CD4-positive, CD25-positive, alpha-beta regulatory T cell (primary cell): ENCODE measurements around the gene ZNF609. TPM values are rescaled to one million over a fixed set of nuclear protein-coding genes. Genes with fewer than 3 reads are reported as not detected.

Source experiments
- ATAC-seq, 2 donors: fragments of 150-1000 bp; cut with Tn5 transposase; one replicate each; pipeline ENCODE4 v1.10.0; 2021; ENCODE audit warnings: low read depth in 2 of 2, moderate number of reproducible peaks in 2 of 2, moderate library complexity in 1 of 2
- DNase-seq, 3 donors: peaks; one replicate each; pipeline versions ENCODE4 v3.0.0 to v3.0.0-alpha.2; 2012 to 2022; ENCODE audit warnings: mixed read lengths in 1 of 3
- H3K27ac ChIP-seq: one replicate; pipeline ENCODE4 v1.7.0; 2013; ENCODE audit warnings: mild to moderate bottlenecking, low read length; ENCODE audit not compliant: insufficient read depth, poor library complexity, severe bottlenecking
- H3K27me3 ChIP-seq: one replicate; pipeline ENCODE4 v1.7.0; 2013; ENCODE audit warnings: low read length; ENCODE audit not compliant: control insufficient read depth, insufficient read depth
- H3K36me3 ChIP-seq: one replicate; pipeline ENCODE4 v1.7.0; 2013; ENCODE audit warnings: mild to moderate bottlenecking, low read length, moderate library complexity; ENCODE audit not compliant: control insufficient read depth, insufficient read depth
- H3K4me1 ChIP-seq: 2 replicates; pipeline ENCODE4 v1.7.0; 2013; ENCODE audit warnings: mild to moderate bottlenecking, low read length; ENCODE audit not compliant: insufficient read depth, control insufficient read depth, poor library complexity, severe bottlenecking
- H3K4me3 ChIP-seq: one replicate; pipeline ENCODE4 v1.7.0; 2013; ENCODE audit warnings: low read depth, mild to moderate bottlenecking, low read length, moderate library complexity
- H3K9me3 ChIP-seq, 2 experiments: 1 replicate in 1 of 2; 2 replicates in 1 of 2; pipeline ENCODE4 v1.7.0; 2013; ENCODE audit warnings: low read length in 2 of 2, mild to moderate bottlenecking in 1 of 2, moderate library complexity in 1 of 2; ENCODE audit not compliant: control insufficient read depth in 2 of 2
- H3K27ac Mint-ChIP-seq, 3 donors: one replicate each; pipeline ENCODE4 v1.8.0; 2020 to 2022; ENCODE audit warnings: mild to moderate bottlenecking in 3 of 3, mixed read lengths in 3 of 3, moderate library complexity in 2 of 3
- H3K27me3 Mint-ChIP-seq: one replicate; pipeline ENCODE4 v1.8.0; 2022; ENCODE audit warnings: mild to moderate bottlenecking, mixed read lengths
- H3K36me3 Mint-ChIP-seq: one replicate; pipeline ENCODE4 v1.8.0; 2020; ENCODE audit warnings: mixed read lengths
- H3K4me1 Mint-ChIP-seq, 4 donors: one replicate each; pipeline ENCODE4 v1.8.0; 2020 to 2022; ENCODE audit warnings: mixed read lengths in 4 of 4, mild to moderate bottlenecking in 1 of 4
- H3K4me3 Mint-ChIP-seq, 4 donors: one replicate each; pipeline ENCODE4 v1.8.0; 2020 to 2022; ENCODE audit warnings: mild to moderate bottlenecking in 4 of 4, mixed read lengths in 4 of 4, moderate library complexity in 3 of 4
- H3K9me3 Mint-ChIP-seq, 7 donors: one replicate each; pipeline ENCODE4 v1.8.0; 2020 to 2022; ENCODE audit warnings: mixed read lengths in 7 of 7, mild to moderate bottlenecking in 3 of 7, moderate library complexity in 2 of 7
- polyA plus RNA-seq, 4 donors: library from polyadenylated mRNA; unstranded; fragments of 300-500 nt; fragmentation: Illumina TruSeq; gene quantifications; one replicate each; pipeline ENCODE4 v1.2.3, GENCODE V29; 2021
- total RNA-seq: library from RNA; stranded (reverse); gene quantifications from one replicate; pipeline ENCODE4 v1.2.3, GENCODE V29; 2022

ZNF609 gene
- total and polyA plus RNA-seq, 5 donors from 2014 or later = 0.64 to 39.0 (median 2.0) TPM

DNA sequence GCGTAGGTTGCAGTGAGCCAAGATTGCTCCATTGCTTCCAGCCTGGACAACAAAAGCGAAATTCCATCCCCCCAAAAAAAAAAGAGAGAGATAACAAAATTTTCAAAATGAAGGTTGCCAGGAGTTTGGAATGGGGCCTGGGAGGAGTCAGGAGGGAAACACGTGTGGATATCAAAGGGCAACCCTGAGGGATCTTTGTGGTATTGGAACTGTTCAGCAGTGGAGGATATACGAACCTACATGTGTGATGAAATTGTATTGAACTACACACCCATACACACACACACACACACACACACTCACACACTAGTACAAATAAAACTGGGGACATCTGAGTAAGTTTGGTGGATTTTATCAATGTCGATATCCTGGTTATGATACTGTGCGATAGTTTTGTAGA is 253.2 kb downstream of the ZNF609 start:
- Histone ChIP-seq H3K4me1 (no peaks in the 10 kb centered on the region), H3K4me3 (no peak overlapping the region), H3K27ac (no peak overlapping the region), H3K9me3 (no peaks in the 10 kb centered on the region), H3K27me3 (no peaks in the 10 kb centered on the region), H3K36me3 (no peaks in the 10 kb centered on the region)
- H3K9me3 Mint-ChIP-seq = no peaks in the 10 kb centered on the region
- DNase-seq (no peak), ATAC-seq (no peak)
- no peaks in the 10 kb centered on the region for H3K27me3 Mint-ChIP-seq
- peaks cover 0 to 20% (median under 1%) of the 10 kb centered on the region in 4 donors for H3K4me1 Mint-ChIP-seq
- no peaks in the 10 kb centered on the region for H3K36me3 Mint-ChIP-seq
- no peak overlapping the region for H3K4me3 Mint-ChIP-seq
- H3K27ac Mint-ChIP-seq = no peak overlapping the region

DNA sequence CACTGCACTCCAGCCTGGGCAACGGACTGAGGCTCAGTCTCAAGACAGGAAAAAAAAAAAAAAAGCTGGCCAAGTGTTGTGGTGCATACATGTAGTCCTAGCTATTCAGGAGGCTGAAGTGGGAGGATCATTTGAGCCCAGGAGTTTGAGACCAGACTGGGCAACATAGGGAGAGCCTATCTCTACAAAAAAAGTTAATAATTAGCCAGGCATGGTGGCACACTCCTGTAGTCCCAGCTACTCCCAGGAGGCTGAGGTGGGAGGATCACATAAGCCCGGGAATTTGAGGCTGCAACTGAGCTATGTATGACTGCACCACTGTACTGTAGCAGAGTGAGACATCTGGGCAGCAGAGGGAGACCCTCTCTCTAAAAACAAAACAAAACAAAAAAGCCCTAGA is 256.1 kb downstream of the ZNF609 start:
- Histone ChIP-seq H3K9me3 (no peaks in the 10 kb centered on the region), H3K27me3 (no peaks in the 10 kb centered on the region), H3K36me3 (no peaks in the 10 kb centered on the region), H3K27ac (no peak overlapping the region), H3K4me1 (no peaks in the 10 kb centered on the region), H3K4me3 (no peak overlapping the region)
- H3K27me3 Mint-ChIP-seq = no peaks in the 10 kb centered on the region
- H3K27ac Mint-ChIP-seq = no peak overlapping the region
- ATAC-seq (no peak), DNase-seq (no peak)
- H3K9me3 Mint-ChIP-seq = no peaks in the 10 kb centered on the region
- H3K4me1 Mint-ChIP-seq = peaks cover 0 to 29% (median under 1%) of the 10 kb centered on the region in 4 donors
- no peaks in the 10 kb centered on the region for H3K36me3 Mint-ChIP-seq
- H3K4me3 Mint-ChIP-seq = peak overlapping the region in 1 of 4 donors; percentile 41

DNA sequence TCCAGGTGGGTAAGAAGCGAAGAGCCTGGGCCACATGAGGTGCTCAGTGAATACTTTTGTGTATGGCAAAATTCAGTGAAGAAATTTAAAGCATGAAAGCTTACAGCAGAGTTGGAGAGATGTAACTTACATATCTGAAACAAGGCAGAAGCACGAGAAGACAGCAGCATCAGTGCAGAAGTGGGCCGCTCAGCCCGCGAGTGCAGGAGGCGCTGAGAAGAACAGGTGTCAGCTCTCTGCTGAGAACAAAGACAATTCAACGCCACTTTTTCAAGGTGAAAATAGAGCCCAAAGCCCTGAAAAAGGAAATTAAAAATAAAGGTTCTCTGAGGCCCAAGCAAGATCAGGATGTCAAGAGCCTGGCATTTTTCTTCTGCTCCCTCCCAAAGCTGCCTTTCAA is 256.8 kb downstream of the ZNF609 start:
- H3K27me3 Mint-ChIP-seq = no peaks in the 10 kb centered on the region
- H3K9me3 Mint-ChIP-seq = no peaks in the 10 kb centered on the region
- Histone ChIP-seq H3K36me3 (no peaks in the 10 kb centered on the region), H3K27me3 (no peaks in the 10 kb centered on the region), H3K4me1 (no peaks in the 10 kb centered on the region), H3K9me3 (no peaks in the 10 kb centered on the region), H3K4me3 (no peak overlapping the region), H3K27ac (no peak overlapping the region)
- ATAC-seq = no peak
- H3K36me3 Mint-ChIP-seq = no peaks in the 10 kb centered on the region
- peak overlapping the region in 1 of 4 donors; percentile 74 for H3K4me3 Mint-ChIP-seq
- peak overlapping the region in 2 of 3 donors; percentile 39 to 68 for H3K27ac Mint-ChIP-seq
- DNase-seq = no peak
- H3K4me1 Mint-ChIP-seq = peaks cover 0 to 29% (median under 1%) of the 10 kb centered on the region in 4 donors

DNA sequence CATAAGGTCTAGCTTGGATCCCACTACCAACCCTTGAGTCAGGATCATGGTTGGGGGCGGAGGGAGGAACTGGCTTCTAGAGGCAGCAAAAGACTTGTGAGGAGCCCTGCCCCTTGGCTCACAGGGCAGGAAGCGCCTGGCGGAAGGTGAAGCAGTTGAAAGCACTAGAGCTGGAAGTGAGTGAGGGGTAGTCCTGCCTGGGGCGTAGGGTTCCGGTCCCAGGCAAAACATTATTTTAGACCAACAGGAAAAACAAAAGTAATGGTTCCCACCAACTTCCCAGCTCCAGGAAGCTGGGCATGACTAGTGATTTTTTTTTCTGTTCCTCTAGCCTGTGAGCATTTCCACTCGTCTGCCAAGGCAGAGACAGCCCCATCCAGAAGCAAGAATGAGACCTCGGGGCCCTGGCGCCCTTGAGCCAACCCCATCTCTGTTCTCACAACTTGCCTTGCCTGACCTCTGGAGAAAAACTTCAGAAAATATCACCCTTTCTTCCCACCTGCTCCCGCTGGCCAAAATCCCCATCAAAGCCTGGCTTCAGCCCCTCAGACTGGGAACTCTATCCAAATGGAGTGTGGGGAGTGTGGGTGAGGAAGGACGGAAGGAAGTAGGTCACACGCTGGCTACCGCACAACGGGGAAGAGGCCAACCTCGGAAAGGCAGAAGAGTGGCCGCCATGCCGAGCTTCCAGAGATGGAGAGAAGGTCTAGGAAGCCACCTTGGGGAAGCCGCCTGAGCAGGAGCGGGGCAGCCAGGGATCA is 257.5 kb downstream of the ZNF609 start:
- H3K9me3 Mint-ChIP-seq = no peaks in the 10 kb centered on the region
- Histone ChIP-seq H3K4me3 (no peak overlapping the region), H3K27me3 (no peaks in the 10 kb centered on the region), H3K4me1 (no peaks in the 10 kb centered on the region), H3K27ac (no peak overlapping the region), H3K9me3 (no peaks in the 10 kb centered on the region), H3K36me3 (no peaks in the 10 kb centered on the region)
- peaks cover 2% of the 10 kb centered on the region for H3K27me3 Mint-ChIP-seq
- H3K4me1 Mint-ChIP-seq = peaks cover 0 to 29% (median under 1%) of the 10 kb centered on the region in 4 donors
- ATAC-seq = no peak
- peak overlapping the region in 1 of 4 donors; percentile 74 for H3K4me3 Mint-ChIP-seq
- H3K36me3 Mint-ChIP-seq = no peaks in the 10 kb centered on the region
- peak in 1 of 3 donors; percentile 27 for DNase-seq
- peak overlapping the region in 2 of 3 donors; percentile 39 to 78 for H3K27ac Mint-ChIP-seq

DNA sequence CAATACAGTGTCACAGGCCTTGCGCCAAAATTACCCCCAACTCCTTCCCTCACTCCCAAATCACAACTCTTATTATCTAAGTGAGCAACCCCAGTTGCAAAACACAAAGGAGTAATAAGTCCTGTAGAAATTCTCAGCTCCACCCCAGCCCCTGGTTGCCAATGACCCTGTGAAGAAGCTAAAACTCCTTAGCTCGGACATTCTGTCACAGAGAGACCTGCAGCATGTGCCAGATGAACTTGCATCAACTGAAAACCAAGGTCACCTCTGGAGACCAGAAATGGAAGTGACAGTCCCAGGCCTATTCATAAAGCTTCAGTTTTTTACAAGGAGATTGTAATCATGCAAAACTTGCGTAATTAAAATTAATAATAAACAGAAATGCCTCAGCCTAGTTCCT is 259.8 kb downstream of the ZNF609 start:
- Mint-ChIP-seq H3K36me3 (no peaks in the 10 kb centered on the region), H3K27ac (peak overlapping the region in 1 of 3 donors; percentile 31), H3K4me3 (no peak overlapping the region), H3K4me1 (peaks cover 0 to 29% (median under 1%) of the 10 kb centered on the region in 4 donors), H3K27me3 (peaks cover 4% of the 10 kb centered on the region), H3K9me3 (no peaks in the 10 kb centered on the region)
- DNase-seq = no peak
- no peak overlapping the region for H3K27ac ChIP-seq
- H3K27me3 ChIP-seq = no peaks in the 10 kb centered on the region
- H3K4me3 ChIP-seq = no peak overlapping the region
- no peak for ATAC-seq
- no peaks in the 10 kb centered on the region for H3K9me3 ChIP-seq
- H3K4me1 ChIP-seq = no peaks in the 10 kb centered on the region
- no peaks in the 10 kb centered on the region for H3K36me3 ChIP-seq

DNA sequence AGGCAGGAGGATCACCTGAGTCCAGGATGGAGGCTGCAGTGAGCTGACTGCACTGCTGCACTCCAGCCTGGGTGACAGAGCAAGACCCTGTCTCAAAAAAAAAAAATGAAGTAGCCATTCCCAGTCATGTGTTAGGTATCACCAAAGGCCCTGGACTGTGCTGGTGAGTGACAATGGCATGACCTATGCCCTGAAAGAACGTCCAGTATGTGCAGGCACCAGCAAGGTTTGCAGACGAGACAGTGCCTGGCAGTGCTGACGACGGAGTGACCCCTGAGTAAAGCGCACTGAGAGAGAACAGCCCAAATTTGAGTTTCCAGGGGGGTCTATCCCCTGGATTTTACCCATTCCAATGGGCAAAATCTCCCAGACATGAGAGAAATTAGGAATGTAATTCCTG is 269.8 kb downstream of the ZNF609 start:
- Mint-ChIP-seq H3K9me3 (no peaks in the 10 kb centered on the region), H3K36me3 (no peaks in the 10 kb centered on the region), H3K4me3 (no peak overlapping the region), H3K4me1 (peaks cover 0 to 9% (median 7%) of the 10 kb centered on the region in 4 donors), H3K27me3 (peaks cover 20% of the 10 kb centered on the region), H3K27ac (no peak overlapping the region)
- Histone ChIP-seq H3K4me3 (no peak overlapping the region), H3K27me3 (no peaks in the 10 kb centered on the region), H3K9me3 (no peaks in the 10 kb centered on the region), H3K36me3 (no peaks in the 10 kb centered on the region), H3K4me1 (peaks cover 5% of the 10 kb centered on the region), H3K27ac (no peak overlapping the region)
- ATAC-seq (no peak), DNase-seq (no peak)

DNA sequence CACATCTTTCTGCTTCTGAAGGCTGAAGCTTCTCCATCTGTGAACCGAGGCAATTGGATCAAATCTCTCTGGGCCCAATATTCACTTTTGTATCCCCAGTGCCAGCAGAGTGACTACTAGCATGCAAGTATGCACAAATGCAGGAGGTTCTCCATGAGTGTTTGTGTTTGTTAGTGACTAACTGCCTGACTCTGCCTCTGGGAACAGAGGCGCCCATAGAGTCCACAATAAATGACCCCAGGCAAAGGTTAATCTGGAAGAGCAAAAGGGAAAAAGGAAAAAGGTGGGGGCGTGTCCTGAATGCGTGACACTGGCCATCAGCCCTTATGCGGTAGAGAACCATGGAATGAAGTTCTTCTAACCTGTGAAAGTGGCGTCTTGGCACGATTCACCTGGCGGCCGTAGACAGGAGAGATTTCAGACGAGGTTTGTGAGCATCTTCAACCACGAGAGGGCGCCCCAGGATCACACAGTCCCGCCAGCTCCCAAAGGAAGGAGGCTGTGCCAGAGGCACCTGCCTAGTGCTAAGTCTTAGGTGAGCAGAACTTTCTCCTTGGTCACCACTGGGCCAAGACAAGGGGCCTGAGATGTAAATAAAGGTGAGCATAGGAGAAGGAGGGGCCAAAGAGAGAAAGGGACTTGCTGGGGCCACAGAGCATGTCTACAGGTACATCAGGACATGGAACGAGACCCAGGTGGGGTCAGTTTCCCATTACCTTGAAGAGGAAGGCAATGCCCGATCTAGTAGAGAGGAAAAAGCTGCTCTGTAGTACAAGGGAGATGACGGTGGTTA is 270.8 kb downstream of the ZNF609 start:
- H3K4me3 ChIP-seq = no peak overlapping the region
- no peaks in the 10 kb centered on the region for H3K9me3 Mint-ChIP-seq
- H3K27ac Mint-ChIP-seq = no peak overlapping the region
- DNase-seq (peak; percentile 76 to 84 (median 81)), ATAC-seq (peak; percentile 76 to 79)
- H3K27ac ChIP-seq = no peak overlapping the region
- H3K36me3 Mint-ChIP-seq = no peaks in the 10 kb centered on the region
- H3K4me1 Mint-ChIP-seq = peaks cover 0 to 9% (median 7%) of the 10 kb centered on the region in 4 donors
- H3K4me1 ChIP-seq = peaks cover 5% of the 10 kb centered on the region
- no peaks in the 10 kb centered on the region for H3K9me3 ChIP-seq
- no peaks in the 10 kb centered on the region for H3K36me3 ChIP-seq
- H3K27me3 ChIP-seq = no peaks in the 10 kb centered on the region
- H3K27me3 Mint-ChIP-seq = peaks cover 16% of the 10 kb centered on the region
- peak overlapping the region in 1 of 4 donors; percentile 10 for H3K4me3 Mint-ChIP-seq
